Measurements from ENCODE around the gene UMODL1. TPM values are rescaled to one million over a fixed set of nuclear protein-coding genes. Genes with fewer than 3 reads are reported as not detected.

UMODL1 gene
- total and polyA plus RNA-seq, 2 experiments from 2014 or later = not detected

DNA sequence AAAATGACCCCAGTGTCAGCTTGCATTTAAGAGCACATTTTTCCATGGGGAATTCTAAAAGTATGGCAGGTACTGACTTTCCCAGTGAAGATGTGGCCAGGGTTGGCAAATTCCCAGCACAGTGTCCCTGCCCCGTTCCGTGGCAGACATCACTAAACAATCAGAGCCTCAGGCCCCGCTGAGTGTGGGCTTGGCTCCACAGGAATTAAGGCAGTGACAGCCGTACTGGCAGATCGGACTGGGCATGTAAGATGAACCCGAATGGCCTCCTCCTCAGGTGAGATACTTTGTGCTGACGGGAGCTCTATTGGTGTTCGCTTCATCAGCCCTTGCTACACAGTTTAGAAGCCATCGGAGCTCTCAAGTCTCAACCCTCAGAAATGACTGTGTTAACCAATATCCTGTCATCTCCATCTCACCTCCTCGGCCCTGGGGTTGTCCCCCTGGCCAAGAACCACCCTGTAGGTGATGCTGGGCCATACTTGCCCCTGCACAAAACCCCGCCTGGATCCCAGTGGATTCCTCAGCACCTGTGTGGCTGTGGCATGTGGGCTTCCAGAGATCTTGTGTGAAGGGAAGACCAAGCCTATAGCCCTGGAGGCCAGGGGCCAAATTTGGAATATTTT, 118.9 kb downstream of the UMODL1 start:
- Histone ChIP-seq H3K36me3 (no peaks in the 10 kb centered on the region), H3K9me3 (ENCODE audit: low read depth) (no peaks in the 10 kb centered on the region), H3K4me1 (ENCODE audit: low read depth) (no peaks in the 10 kb centered on the region), H3K4me3 (no peak overlapping the region), H3K27ac (no peak overlapping the region), H3K27me3 (no peaks in the 10 kb centered on the region)
- TF ChIP-seq, protein P1, sequence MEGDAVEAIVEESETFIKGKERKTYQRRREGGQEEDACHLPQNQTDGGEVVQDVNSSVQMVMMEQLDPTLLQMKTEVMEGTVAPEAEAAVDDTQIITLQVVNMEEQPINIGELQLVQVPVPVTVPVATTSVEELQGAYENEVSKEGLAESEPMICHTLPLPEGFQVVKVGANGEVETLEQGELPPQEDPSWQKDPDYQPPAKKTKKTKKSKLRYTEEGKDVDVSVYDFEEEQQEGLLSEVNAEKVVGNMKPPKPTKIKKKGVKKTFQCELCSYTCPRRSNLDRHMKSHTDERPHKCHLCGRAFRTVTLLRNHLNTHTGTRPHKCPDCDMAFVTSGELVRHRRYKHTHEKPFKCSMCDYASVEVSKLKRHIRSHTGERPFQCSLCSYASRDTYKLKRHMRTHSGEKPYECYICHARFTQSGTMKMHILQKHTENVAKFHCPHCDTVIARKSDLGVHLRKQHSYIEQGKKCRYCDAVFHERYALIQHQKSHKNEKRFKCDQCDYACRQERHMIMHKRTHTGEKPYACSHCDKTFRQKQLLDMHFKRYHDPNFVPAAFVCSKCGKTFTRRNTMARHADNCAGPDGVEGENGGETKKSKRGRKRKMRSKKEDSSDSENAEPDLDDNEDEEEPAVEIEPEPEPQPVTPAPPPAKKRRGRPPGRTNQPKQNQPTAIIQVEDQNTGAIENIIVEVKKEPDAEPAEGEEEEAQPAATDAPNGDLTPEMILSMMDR (IDR thresholded peaks at IDR 0.05; ENCODE audit: low read depth, low read length) = no peak
- no peak for DNase-seq (ENCODE audit: low read depth in 1 of 2, low spot score in 1 of 2)

GRCh38 chr21:42190486-42190863, 119.4 kb downstream of the UMODL1 start:
- Histone ChIP-seq H3K9me3 (ENCODE audit: low read depth) (no peaks in the 10 kb centered on the region), H3K27ac (no peak overlapping the region), H3K27me3 (no peaks in the 10 kb centered on the region), H3K4me1 (ENCODE audit: low read depth) (no peaks in the 10 kb centered on the region), H3K36me3 (no peaks in the 10 kb centered on the region), H3K4me3 (no peak overlapping the region)
- TF ChIP-seq, protein P1 (IDR thresholded peaks at IDR 0.05; ENCODE audit: low read depth, low read length) = no peak
- no peak for DNase-seq (ENCODE audit: low read depth in 1 of 2, low spot score in 1 of 2)

DNA sequence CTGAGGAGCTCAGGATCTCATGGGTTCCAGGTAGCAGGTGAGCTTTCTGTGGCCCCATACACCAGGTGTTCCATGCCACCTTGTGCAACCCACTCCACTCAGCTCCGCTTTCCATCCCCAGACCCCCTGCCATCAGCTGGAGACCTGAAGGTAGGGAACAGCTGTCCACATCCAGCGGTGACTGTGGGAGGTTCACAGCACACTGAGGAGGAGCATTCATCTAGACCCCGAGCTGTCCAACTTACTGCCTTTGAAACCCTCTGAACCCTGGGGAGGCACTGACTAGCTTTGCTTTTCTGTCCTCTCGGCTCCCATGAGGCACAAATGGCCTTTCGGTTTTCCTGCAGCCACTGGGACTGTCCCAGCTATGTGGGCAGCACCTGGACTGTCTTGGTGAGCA, 119.9 kb downstream of the UMODL1 start:
- no peaks in the 10 kb centered on the region for H3K27me3 ChIP-seq
- H3K27ac ChIP-seq = no peak overlapping the region
- H3K36me3 ChIP-seq = no peaks in the 10 kb centered on the region
- H3K4me3 ChIP-seq = no peak overlapping the region
- no peaks in the 10 kb centered on the region for H3K4me1 ChIP-seq (ENCODE audit: low read depth)
- TF ChIP-seq, protein P1 (IDR thresholded peaks at IDR 0.05; ENCODE audit: low read depth, low read length) = no peak
- no peaks in the 10 kb centered on the region for H3K9me3 ChIP-seq (ENCODE audit: low read depth)
- no peak for DNase-seq (ENCODE audit: low read depth in 1 of 2, low spot score in 1 of 2)

DNA sequence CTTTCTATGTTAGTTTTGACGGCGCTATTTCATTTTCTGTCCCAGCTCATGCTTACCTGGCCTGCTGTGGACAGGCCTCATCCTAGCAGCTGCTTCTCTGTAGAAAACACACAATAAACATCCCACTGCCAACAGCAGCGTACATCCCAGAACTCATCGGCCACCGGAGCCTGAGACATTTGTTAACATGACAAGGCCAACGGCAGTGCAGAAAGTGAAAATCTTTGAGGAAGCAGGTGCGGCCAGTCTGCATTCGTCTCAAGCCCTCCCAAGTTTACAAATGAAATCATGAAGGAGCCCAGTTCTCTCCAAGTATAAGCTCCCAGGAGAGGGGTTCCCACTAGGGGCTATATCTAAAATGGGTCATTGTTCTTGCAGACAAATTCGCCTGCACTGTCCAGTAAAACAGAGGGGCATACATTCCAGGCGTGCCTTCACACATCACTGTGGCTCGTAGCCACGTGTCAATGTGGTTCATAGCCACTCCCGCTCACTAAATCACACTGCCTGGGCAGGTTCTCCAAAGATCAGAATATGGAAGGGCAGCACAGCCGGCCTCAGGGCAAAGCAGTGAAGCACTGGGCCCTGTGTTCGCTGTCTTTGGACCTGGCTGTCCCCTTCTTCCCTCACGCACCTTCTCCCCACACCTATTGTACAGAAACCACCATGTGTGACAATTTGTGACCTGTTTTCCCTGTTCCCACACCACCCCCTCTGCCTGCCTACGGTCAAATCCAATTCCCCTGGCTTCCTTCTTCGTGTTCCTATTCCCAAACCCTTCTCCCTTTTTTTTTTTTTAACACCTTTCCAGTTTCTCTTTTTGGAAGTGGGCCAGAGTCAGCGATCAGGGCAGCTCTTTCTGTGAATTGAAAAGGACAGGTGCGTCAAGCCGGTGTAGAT, 120.8 kb downstream of the UMODL1 start:
- Histone ChIP-seq H3K4me1 (ENCODE audit: low read depth) (no peaks in the 10 kb centered on the region), H3K27me3 (no peaks in the 10 kb centered on the region), H3K4me3 (no peak overlapping the region), H3K27ac (no peak overlapping the region), H3K36me3 (no peaks in the 10 kb centered on the region), H3K9me3 (ENCODE audit: low read depth) (no peaks in the 10 kb centered on the region)
- DNase-seq (ENCODE audit: low read depth in 1 of 2, low spot score in 1 of 2) = no peak
- TF ChIP-seq, protein P1 (IDR thresholded peaks at IDR 0.05; ENCODE audit: low read depth, low read length) = no peak

Other genes with a start within 250 kb of the UMODL1 start
- gene PRDM15, start 192.0 kb upstream of the UMODL1 start, total RNA-seq = 3.9 and 6.4 TPM in 2 replicates
- 2.3 and 4.5 TPM in 2 replicates for gene PRDM15, start 192.0 kb upstream of the UMODL1 start, polyA plus RNA-seq
- gene C2CD2, start 117.3 kb upstream of the UMODL1 start, total RNA-seq = 12.4 and 16.9 TPM in 2 replicates
- gene C2CD2, start 117.3 kb upstream of the UMODL1 start, polyA plus RNA-seq = 8.7 and 15.8 TPM in 2 replicates
- 3.1 and 3.7 TPM in 2 replicates for gene ZBTB21, start 61.0 kb upstream of the UMODL1 start, total RNA-seq
- gene ZBTB21, start 61.0 kb upstream of the UMODL1 start, polyA plus RNA-seq = 2.3 and 2.6 TPM in 2 replicates
- gene ABCG1, start 147.8 kb downstream of the UMODL1 start, total RNA-seq = 4.9 and 5.4 TPM in 2 replicates
- 2.6 and 4.0 TPM in 2 replicates for gene ABCG1, start 147.8 kb downstream of the UMODL1 start, polyA plus RNA-seq
- gene TFF3, start 244.1 kb downstream of the UMODL1 start, total RNA-seq = not detected in 2 replicates
- 0.38 TPM in 1 of 2 replicates, not detected in the other for gene TFF3, start 244.1 kb downstream of the UMODL1 start, polyA plus RNA-seq

All from cardiac muscle cell (in vitro differentiated cells and primary cell).